Measurements from ENCODE around the gene WBP2NL.

DNA sequence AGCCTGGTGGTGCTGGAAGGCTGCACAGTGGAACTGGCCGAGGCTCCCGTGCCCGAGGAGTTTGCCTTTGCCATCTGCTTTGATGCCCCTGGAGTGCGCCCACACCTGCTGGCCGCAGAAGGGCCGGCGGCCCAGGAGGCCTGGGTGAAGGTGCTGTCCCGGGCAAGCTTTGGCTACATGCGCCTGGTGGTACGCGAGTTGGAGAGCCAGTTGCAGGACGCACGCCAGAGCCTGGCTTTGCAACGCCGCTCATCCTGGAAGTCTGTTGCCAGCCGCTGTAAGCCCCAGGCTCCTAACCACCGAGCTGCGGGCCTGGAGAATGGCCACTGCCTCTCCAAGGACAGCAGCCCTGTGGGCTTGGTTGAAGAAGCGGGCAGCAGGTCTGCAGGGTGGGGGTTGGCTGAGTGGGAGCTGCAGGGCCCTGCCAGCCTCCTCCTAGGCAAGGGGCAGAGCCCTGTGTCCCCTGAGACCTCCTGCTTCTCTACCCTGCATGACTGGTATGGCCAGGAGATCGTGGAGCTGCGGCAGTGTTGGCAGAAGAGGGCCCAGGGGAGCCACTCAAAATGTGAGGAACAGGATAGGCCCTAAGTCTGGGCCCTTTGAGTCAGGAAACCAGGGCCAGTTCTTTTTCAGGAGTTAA lies 79.0 kb downstream of the WBP2NL start:
- TF ChIP-seq CTCF (IDR thresholded peaks at IDR 0.05; ENCODE audit: insufficient read depth, low read length) = no peak
- TF ChIP-seq, protein P1, sequence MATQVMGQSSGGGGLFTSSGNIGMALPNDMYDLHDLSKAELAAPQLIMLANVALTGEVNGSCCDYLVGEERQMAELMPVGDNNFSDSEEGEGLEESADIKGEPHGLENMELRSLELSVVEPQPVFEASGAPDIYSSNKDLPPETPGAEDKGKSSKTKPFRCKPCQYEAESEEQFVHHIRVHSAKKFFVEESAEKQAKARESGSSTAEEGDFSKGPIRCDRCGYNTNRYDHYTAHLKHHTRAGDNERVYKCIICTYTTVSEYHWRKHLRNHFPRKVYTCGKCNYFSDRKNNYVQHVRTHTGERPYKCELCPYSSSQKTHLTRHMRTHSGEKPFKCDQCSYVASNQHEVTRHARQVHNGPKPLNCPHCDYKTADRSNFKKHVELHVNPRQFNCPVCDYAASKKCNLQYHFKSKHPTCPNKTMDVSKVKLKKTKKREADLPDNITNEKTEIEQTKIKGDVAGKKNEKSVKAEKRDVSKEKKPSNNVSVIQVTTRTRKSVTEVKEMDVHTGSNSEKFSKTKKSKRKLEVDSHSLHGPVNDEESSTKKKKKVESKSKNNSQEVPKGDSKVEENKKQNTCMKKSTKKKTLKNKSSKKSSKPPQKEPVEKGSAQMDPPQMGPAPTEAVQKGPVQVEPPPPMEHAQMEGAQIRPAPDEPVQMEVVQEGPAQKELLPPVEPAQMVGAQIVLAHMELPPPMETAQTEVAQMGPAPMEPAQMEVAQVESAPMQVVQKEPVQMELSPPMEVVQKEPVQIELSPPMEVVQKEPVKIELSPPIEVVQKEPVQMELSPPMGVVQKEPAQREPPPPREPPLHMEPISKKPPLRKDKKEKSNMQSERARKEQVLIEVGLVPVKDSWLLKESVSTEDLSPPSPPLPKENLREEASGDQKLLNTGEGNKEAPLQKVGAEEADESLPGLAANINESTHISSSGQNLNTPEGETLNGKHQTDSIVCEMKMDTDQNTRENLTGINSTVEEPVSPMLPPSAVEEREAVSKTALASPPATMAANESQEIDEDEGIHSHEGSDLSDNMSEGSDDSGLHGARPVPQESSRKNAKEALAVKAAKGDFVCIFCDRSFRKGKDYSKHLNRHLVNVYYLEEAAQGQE (IDR thresholded peaks at IDR 0.05; ENCODE audit: insufficient replicate concordance, low read depth) = no peak
- no peak for TF ChIP-seq POLR2AphosphoS5 (IDR thresholded peaks at IDR 0.05; ENCODE audit: low read depth)
